Activated naive CD8-positive, alpha-beta T cell (primary cell): ENCODE results near the gene STK11IP.

Experiments used
- H3K27ac Mint-ChIP-seq: one replicate; pipeline ENCODE4 v1.8.0; 2021; ENCODE audit warnings: mixed read lengths
- H3K27me3 Mint-ChIP-seq: one replicate; pipeline ENCODE4 v1.8.0; 2021; ENCODE audit warnings: mixed read lengths
- H3K36me3 Mint-ChIP-seq: one replicate; pipeline ENCODE4 v1.8.0; 2021; ENCODE audit warnings: mixed read lengths
- H3K4me1 Mint-ChIP-seq: one replicate; pipeline ENCODE4 v1.8.0; 2021; ENCODE audit warnings: low read depth, mixed read lengths
- H3K4me3 Mint-ChIP-seq: one replicate; pipeline ENCODE4 v1.8.0; 2021; ENCODE audit warnings: mild to moderate bottlenecking, mixed read lengths
- H3K9me3 Mint-ChIP-seq: one replicate; pipeline ENCODE4 v1.8.0; 2021; ENCODE audit warnings: low read depth, mixed read lengths

The STK11IP gene

DNA sequence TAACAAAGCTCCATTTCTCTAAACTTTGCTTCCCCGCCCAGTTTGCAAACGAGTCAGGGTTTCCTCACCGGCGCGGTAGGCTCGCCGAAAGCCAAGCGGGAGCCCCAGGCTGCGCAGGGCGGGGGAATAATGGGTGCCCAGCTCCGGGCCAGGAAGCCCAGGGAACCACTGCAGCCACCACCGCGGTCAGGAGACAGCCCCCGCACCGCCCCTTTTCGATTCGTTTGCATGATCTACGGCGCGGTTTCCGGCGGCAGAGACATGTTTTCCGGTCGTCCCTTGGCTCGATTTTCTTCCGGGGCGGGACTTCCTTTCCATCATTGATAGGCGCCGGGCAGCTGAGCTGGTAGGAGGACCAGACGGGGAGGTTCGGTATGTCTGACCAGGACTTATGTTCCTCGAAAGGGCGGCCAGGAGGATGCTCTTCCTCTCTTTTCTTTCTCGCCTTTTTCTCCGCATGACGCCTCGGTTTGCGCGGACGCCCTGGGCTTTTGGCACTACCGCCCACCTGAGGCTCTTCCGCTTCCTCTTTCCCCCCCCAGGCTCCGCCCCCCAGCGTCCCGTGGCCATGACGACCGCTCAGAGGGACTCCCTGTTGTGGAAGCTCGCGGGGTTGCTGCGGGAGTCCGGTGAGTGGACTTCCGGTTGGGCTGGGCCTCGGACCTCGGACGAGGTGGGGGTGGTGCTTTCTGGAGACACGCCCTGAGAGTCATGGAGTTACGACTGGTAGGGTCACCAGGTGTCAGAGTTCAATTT lies at the start of gene STK11IP:
Gene STK11IP (plus strand): TSS at position 306 of the 756 bp plus-strand sequence. CDS start 263 bp downstream, at position 569.
- H3K27me3 Mint-ChIP-seq, result peaks cover 1% of the 10 kb centered on the region
- H3K27ac Mint-ChIP-seq, result peak within 1 kb of the TSS; percentile 96
- H3K9me3 Mint-ChIP-seq, result no peaks in the 10 kb centered on the region
- peaks cover 20% of the 10 kb centered on the region for H3K4me1 Mint-ChIP-seq
- peaks cover 5% of the 10 kb centered on the region for H3K36me3 Mint-ChIP-seq
- peak within 1 kb of the TSS; percentile 97 for H3K4me3 Mint-ChIP-seq

DNA sequence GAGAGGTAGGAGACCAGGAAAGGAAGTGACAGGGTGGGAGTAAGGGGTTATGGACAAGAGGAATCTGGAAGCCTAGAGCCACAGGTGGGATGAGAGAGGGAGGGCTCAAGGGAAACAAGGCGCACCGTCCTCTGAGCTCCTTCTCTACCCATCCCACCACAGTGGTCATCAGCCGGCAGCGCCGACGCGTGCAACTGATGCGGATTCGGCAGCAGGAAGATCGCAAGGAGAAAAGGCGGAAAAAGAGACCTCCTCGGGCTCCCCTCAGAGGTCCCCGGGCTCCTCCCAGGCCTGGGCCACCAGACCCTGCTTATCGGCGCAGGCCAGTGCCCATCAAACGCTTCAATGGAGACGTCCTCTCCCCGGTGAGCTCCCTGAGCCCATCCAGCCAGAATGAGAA lies 48.7 kb upstream of the STK11IP start:
- H3K4me3 Mint-ChIP-seq, result no peak overlapping the region
- H3K27me3 Mint-ChIP-seq, result peaks cover 23% of the 10 kb centered on the region
- H3K4me1 Mint-ChIP-seq, result peaks cover 14% of the 10 kb centered on the region

DNA sequence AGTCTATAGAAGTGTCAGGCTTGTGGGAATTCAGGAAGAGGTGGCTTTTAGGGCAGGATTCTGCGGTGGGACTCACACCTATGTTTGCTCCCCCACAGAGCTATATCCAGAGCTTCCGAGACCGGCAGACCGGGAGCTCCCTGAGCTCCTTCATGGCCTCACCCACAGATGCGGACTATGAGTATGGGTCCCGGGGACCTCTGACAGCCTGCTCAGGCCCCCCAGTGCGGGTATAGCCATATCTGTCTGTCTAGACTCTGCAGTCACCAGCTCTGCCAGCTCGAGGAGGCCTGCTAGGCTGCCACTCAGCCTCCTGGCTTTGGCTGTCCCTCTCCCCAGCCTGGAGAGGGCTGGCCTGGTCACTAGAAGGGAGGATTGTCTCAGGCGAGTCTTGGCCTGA lies 48.0 kb upstream of the STK11IP start:
- Mint-ChIP-seq H3K4me3 (no peak overlapping the region), H3K27me3 (peaks cover 27% of the 10 kb centered on the region), H3K27ac (no peak overlapping the region), H3K9me3 (no peaks in the 10 kb centered on the region), H3K36me3 (no peaks in the 10 kb centered on the region), H3K4me1 (peaks cover 9% of the 10 kb centered on the region)

More for the DNA sequence above, 48.7 kb upstream of the STK11IP start:
- Mint-ChIP-seq H3K9me3 (no peaks in the 10 kb centered on the region), H3K27ac (no peak overlapping the region), H3K36me3 (no peaks in the 10 kb centered on the region)

- Mint-ChIP-seq H3K36me3 (no peaks in the 10 kb centered on the region), H3K27ac (no peak overlapping the region), H3K4me3 (peak overlapping the region; percentile 73), H3K4me1 (peaks cover 6% of the 10 kb centered on the region), H3K27me3 (peaks cover 30% of the 10 kb centered on the region), H3K9me3 (no peaks in the 10 kb centered on the region)
Observed at GRCh38 chr2:219551441-219552381, 45.9 kb upstream of the STK11IP start.

- no peak overlapping the region for H3K27ac Mint-ChIP-seq
- peaks cover 6% of the 10 kb centered on the region for H3K4me1 Mint-ChIP-seq
- H3K27me3 Mint-ChIP-seq, result peaks cover 26% of the 10 kb centered on the region
- peak overlapping the region; percentile 73 for H3K4me3 Mint-ChIP-seq
- no peaks in the 10 kb centered on the region for H3K36me3 Mint-ChIP-seq
- no peaks in the 10 kb centered on the region for H3K9me3 Mint-ChIP-seq
Observed at GRCh38 chr2:219552382-219553167, 45.1 kb upstream of the STK11IP start.

DNA sequence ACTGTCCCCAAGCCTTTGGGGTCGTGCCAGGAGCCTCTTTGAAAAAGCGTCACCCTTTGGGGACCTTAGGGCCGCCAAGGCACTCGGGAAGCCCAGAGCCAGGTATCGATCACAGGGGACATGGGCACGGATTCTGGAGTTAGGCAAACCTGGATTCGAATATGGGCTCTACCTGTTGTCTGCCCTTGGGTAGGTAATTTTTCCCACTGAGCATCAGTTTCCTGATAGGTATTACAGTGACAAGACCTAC lies 44.6 kb upstream of the STK11IP start:
- H3K36me3 Mint-ChIP-seq, result no peaks in the 10 kb centered on the region
- peak overlapping the region; percentile 69 for H3K4me3 Mint-ChIP-seq
- H3K9me3 Mint-ChIP-seq, result no peaks in the 10 kb centered on the region
- peaks cover 6% of the 10 kb centered on the region for H3K4me1 Mint-ChIP-seq
- no peak overlapping the region for H3K27ac Mint-ChIP-seq
- H3K27me3 Mint-ChIP-seq, result peaks cover 26% of the 10 kb centered on the region

GRCh38 chr2:219553463-219553963 lies 44.1 kb upstream of the STK11IP start:
- Mint-ChIP-seq H3K27me3 (peaks cover 22% of the 10 kb centered on the region), H3K36me3 (no peaks in the 10 kb centered on the region), H3K4me1 (peaks cover 6% of the 10 kb centered on the region), H3K9me3 (no peaks in the 10 kb centered on the region), H3K4me3 (peak overlapping the region; percentile 69), H3K27ac (no peak overlapping the region)

- Mint-ChIP-seq H3K4me1 (peaks cover 6% of the 10 kb centered on the region), H3K36me3 (no peaks in the 10 kb centered on the region), H3K9me3 (no peaks in the 10 kb centered on the region), H3K4me3 (no peak overlapping the region), H3K27ac (no peak overlapping the region), H3K27me3 (peaks cover 21% of the 10 kb centered on the region)
Observed at GRCh38 chr2:219554350-219554749, 43.3 kb upstream of the STK11IP start.

DNA sequence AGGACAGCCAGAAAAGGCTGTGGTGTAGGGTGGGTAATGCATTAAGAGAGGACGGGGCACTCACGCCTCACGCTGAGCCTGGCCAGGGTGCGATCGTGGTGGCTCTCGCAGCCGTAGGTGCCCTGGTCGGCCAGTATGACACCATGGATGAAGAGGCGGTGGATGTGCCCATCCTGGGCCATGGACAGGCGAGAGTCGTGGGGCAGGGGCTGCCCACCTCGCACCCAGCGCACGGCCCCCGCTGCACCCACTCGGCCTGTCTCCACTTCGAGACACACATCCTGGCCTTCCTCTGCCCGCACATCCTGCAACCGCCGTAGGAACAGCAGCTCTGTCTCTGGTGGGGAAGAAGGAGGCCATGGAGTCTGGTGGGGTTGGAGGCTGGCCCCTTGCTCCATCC lies 41.7 kb upstream of the STK11IP start:
- Mint-ChIP-seq H3K36me3 (no peaks in the 10 kb centered on the region), H3K4me1 (peaks cover 5% of the 10 kb centered on the region), H3K27me3 (peaks cover 19% of the 10 kb centered on the region), H3K9me3 (no peaks in the 10 kb centered on the region), H3K4me3 (no peak overlapping the region), H3K27ac (no peak overlapping the region)

DNA sequence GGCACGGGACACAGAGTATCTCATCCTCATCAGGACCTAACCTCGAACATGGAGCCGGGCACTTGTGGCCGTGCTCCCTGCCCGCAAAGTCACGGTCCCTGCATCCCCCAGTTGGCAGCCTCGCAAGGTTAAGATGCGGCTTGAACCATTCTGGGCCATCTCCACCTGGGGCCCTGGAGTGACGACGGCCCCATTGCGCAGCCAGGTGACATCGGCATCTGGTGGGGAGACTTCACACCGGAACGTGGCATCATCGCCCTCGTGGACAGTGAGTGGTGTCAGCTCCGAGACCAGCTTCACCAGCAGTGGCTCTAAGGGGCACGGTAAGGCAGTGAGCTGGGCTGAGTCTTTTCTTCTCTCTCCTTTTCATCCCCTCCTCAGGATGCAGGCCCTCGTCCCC lies 41.2 kb upstream of the STK11IP start:
- Mint-ChIP-seq H3K27me3 (peaks cover 17% of the 10 kb centered on the region), H3K4me3 (no peak overlapping the region), H3K9me3 (no peaks in the 10 kb centered on the region), H3K4me1 (peaks cover 4% of the 10 kb centered on the region), H3K27ac (no peak overlapping the region), H3K36me3 (no peaks in the 10 kb centered on the region)

DNA sequence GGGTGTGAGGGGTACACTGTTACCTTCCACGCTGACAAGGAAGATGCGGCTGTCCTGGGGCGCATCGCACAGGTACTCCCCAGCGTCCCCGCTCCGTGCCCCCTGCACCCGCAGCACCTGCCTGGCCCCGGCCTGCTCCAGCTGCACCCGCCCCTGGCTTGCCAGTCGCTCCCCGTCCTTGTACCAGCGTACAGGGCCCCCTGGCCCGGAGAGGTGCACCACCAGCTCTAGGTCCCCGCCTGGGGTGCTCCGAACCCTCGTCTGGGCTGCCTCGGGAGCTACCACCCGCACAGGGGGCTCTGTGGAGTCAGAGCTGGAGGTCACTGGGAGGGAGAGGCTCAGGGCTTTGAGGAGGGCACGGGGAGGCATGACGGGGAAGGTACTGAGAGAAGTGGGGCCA lies 40.3 kb upstream of the STK11IP start:
- H3K4me1 Mint-ChIP-seq, result peaks cover 3% of the 10 kb centered on the region
- H3K27ac Mint-ChIP-seq, result no peak overlapping the region
- H3K27me3 Mint-ChIP-seq, result peaks cover 15% of the 10 kb centered on the region
- H3K9me3 Mint-ChIP-seq, result no peaks in the 10 kb centered on the region
- no peak overlapping the region for H3K4me3 Mint-ChIP-seq
- H3K36me3 Mint-ChIP-seq, result no peaks in the 10 kb centered on the region

DNA sequence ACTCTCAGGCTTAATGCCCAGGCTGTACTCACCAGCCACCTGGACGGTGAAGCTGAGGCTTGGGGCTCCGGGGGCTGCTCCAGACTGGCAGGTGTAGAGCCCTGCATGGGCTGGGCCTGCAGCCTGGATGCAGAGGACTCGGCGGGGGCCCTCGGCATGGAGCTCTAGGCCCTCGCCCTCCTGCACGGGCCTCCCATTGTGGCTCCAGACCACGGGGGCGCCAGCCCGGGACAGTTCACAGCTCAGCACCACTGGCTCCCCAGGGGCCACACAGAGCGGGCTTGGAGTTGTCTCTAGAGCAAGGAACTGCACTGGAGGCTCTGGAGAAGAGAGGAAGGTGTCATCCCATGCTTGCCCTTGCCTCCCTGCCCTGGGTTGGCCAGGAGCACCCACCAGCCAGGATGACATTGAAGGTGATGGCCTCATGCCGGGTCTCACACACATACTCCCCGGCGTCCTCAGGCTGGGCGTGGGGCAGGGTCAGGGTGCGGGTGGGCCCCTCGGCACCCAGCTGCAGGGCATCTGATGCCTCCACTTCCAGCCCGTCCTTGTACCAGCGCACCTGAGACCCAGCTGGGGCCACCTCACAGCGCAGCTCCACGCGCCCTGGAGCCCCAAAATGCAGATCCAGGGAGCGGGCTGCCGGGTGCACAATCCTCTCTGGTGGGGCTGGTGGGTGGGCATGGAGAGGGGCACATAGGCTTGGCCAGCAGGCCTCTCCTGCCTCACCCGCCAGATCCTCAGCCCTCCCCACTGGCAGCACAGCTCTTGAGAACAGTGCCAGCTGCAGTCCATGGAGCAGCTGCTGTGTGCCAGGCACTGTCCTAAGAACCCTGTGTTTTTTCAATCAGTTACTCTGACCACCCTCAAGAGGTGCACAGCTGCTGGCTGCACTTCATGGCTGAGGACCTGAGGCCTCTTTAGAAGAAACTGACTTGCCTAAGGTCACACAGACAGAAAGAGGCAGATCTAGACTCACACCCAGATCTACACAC lies 39.6 kb upstream of the STK11IP start:
- H3K36me3 Mint-ChIP-seq, result no peaks in the 10 kb centered on the region
- H3K4me3 Mint-ChIP-seq, result no peak overlapping the region
- H3K4me1 Mint-ChIP-seq, result peaks cover 3% of the 10 kb centered on the region
- no peak overlapping the region for H3K27ac Mint-ChIP-seq
- H3K9me3 Mint-ChIP-seq, result no peaks in the 10 kb centered on the region
- H3K27me3 Mint-ChIP-seq, result peaks cover 15% of the 10 kb centered on the region

DNA sequence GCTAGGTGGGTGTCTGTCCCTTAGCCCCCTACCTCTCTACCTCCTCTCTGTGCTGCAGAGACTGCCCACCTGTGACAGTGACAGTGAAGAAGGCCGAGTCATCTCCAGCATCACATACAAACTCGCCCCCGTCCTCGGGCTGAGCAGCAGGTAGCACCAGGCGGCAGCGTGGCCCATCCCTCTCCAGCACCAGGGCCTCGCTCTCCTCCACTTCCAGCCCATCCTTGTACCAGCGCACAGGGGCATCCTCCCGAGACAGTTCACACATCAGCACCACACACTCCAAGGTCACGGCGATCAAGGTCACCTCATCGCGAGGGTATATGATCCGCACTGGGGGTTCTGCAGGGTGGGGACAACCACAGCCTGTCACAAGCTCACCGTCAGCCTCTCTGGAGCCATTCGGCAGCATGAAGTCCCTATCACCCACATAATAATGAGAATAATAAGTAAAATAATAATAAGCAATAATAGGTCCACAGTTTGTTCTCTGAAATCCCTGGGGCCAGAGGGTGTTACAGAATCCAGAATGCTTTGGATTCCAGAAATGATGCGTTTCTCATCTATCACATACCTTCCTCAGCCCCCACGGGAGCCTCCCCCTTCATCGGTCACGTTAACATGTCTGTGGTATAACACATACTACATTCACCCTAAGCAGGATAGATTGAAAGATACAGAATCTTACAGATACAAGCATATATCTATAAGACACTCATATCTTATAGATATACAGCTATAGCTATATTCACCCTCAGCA lies 38.3 kb upstream of the STK11IP start:
- no peaks in the 10 kb centered on the region for H3K4me1 Mint-ChIP-seq
- peaks cover 7% of the 10 kb centered on the region for H3K27me3 Mint-ChIP-seq

More for the DNA sequence above, 38.3 kb upstream of the STK11IP start:
- Mint-ChIP-seq H3K9me3 (no peaks in the 10 kb centered on the region), H3K36me3 (no peaks in the 10 kb centered on the region), H3K4me3 (no peak overlapping the region), H3K27ac (no peak overlapping the region)
